A549 (cell line): ENCODE data around the gene LYPLA2. TPM values are rescaled to one million over a fixed set of nuclear protein-coding genes. Genes with fewer than 3 reads are reported as not detected.
A peak's percentile ranks its signal among the peaks of the same experiment; 100 is the strongest.

Source experiments
- ATAC-seq, 2 experiments: fragments of 200-7000 bp in 1 of 2; fragments of >200 bp in 1 of 2; cut with Nextera tagmentation in 1 of 2; cut with Tn5 transposase in 1 of 2; 3 replicates each; pipeline versions ENCODE4 v1.8.0 to v1.9.1; 2018 to 2020; ENCODE audit warnings: mild to moderate bottlenecking in 1 of 2, moderate library complexity in 1 of 2
- CTCF ChIA-PET: fragments of 300-600 bp; sonication (Branson Sonifier 250); formaldehyde crosslinking; extraction: SDS; loops from one replicate; lab custom pipeline; 2021; ENCODE audit warnings: antibody characterized with exemption, inconsistent platforms; lab: Yijun Ruan, JAX
- POLR2A ChIA-PET: fragments of 350-600 bp; formaldehyde crosslinking; extraction: SDS; loops from one replicate; lab custom pipeline; 2021; ENCODE audit warnings: antibody characterized with exemption, inconsistent platforms; lab: Yijun Ruan, JAX
- DNase-seq, 2 experiments: peaks; one replicate each; pipeline versions ENCODE4 v3.0.0 to v3.0.0-alpha.2; 2011 to 2016; ENCODE audit warnings: low read depth in 1 of 2, low spot score in 1 of 2
- FAIRE-seq: peaks from 2 replicates; lab custom pipeline; 2011; peaks lifted over from hg19 to GRCh38; lab: Jason Lieb, UNC
- H3K27ac ChIP-seq, 2 experiments: fragments of >200 bp; sonication (Bioruptor Twin); formaldehyde crosslinking; 3 replicates each; pipeline ENCODE4 v1.5.1; 2016 to 2017
- H3K4me1 ChIP-seq: fragments of >200 bp; sonication (Bioruptor Twin); formaldehyde crosslinking; 3 replicates; pipeline ENCODE4 v1.6.1; 2016
- H3K4me2 ChIP-seq: fragments of >200 bp; sonication (Bioruptor Twin); formaldehyde crosslinking; 3 replicates; pipeline ENCODE4 v1.6.1; 2016
- H3K4me3 ChIP-seq: fragments of >200 bp; sonication (Bioruptor Twin); formaldehyde crosslinking; 3 replicates; pipeline ENCODE4 v1.5.1; 2016
- H3K9me3 ChIP-seq: fragments of >200 bp; sonication (Bioruptor Twin); formaldehyde crosslinking; 3 replicates; pipeline ENCODE4 v1.6.1; 2016
- CBX2 ChIP-seq: fragments of 200-600 bp; sonication (generic); IDR thresholded peaks from 2 replicates; pipeline ENCODE4 v1.6.1; 2016; ENCODE audit warnings: low read depth, mild to moderate bottlenecking, borderline replicate concordance
- CEBPB ChIP-seq, 2 experiments: fragments of >200 bp in 1 of 2; sonication (Bioruptor Twin) in 1 of 2; formaldehyde crosslinking in 1 of 2; IDR thresholded peaks; 2 replicates each; pipeline ENCODE4 v1.6.1; 2012 to 2016
- CHD2 ChIP-seq: fragments of 150-350 bp; IDR thresholded peaks from 2 replicates; pipeline ENCODE4 v1.6.1; 2014; ENCODE audit warnings: low read length; ENCODE audit not compliant: partially characterized antibody
- EHF ChIP-seq: fragments of 250-450 bp; sonication (Bioruptor Pico); IDR thresholded peaks from 2 replicates; pipeline ENCODE4 v1.5.0; 2020; ENCODE audit warnings: mild to moderate bottlenecking
- FOSB ChIP-seq: fragments of 250-450 bp; sonication (Bioruptor Pico); IDR thresholded peaks from 2 replicates; pipeline ENCODE4 v1.5.0; 2020; ENCODE audit warnings: mild to moderate bottlenecking, moderate library complexity
- HEYL ChIP-seq: fragments of 250-450 bp; sonication (Bioruptor Pico); IDR thresholded peaks from 2 replicates; pipeline ENCODE4 v1.8.0; 2021; ENCODE audit warnings: mild to moderate bottlenecking, moderate library complexity
- HOXB5 ChIP-seq: fragments of 250-450 bp; sonication (Bioruptor Pico); IDR thresholded peaks from 2 replicates; pipeline ENCODE4 v1.5.0; 2020; ENCODE audit warnings: mild to moderate bottlenecking, moderate library complexity
- JUN ChIP-seq, 2 experiments: fragments of >200 bp; sonication (Bioruptor Twin); formaldehyde crosslinking; IDR thresholded peaks; 2 replicates in 1 of 2; 3 replicates in 1 of 2; pipeline ENCODE4 v1.6.1; 2016 to 2017
- NPAS2 ChIP-seq: fragments of 250-450 bp; sonication (Bioruptor Pico); IDR thresholded peaks from 2 replicates; pipeline ENCODE4 v1.8.0; 2022; ENCODE audit warnings: mild to moderate bottlenecking, moderate library complexity, borderline replicate concordance
- NR3C1 ChIP-seq: fragments of >200 bp; sonication (Bioruptor Twin); formaldehyde crosslinking; IDR thresholded peaks from 3 replicates; pipeline ENCODE4 v1.6.1; 2017
- POLR2A ChIP-seq: IDR thresholded peaks from 2 replicates; pipeline ENCODE4 v1.6.1; 2012; ENCODE audit warnings: mild to moderate bottlenecking, low read length
- POLR2AphosphoS2 ChIP-seq: conservative IDR thresholded peaks from 2 replicates; pipeline ENCODE4 v1.6.1; 2012; ENCODE audit warnings: low read length, improper control_type of control experiment, inconsistent platforms
- RARB ChIP-seq: fragments of 250-450 bp; sonication (Bioruptor Pico); IDR thresholded peaks from 2 replicates; pipeline ENCODE4 v1.8.0; 2021; ENCODE audit warnings: mild to moderate bottlenecking, moderate library complexity
- RCOR1 ChIP-seq: fragments of 150-350 bp; IDR thresholded peaks from 2 replicates; pipeline ENCODE4 v1.6.1; 2014; ENCODE audit warnings: antibody characterized with exemption, low read length, low read depth
- RFX5 ChIP-seq: fragments of 450-650 bp; IDR thresholded peaks from 2 replicates; pipeline ENCODE4 v1.7.1; 2014; ENCODE audit warnings: antibody characterized with exemption, mild to moderate bottlenecking, moderate library complexity
- RNF2 ChIP-seq: fragments of 200-600 bp; sonication (generic); IDR thresholded peaks from 2 replicates; pipeline ENCODE4 v1.6.1; 2016; ENCODE audit warnings: low read depth, mild to moderate bottlenecking, antibody characterized with exemption, moderate library complexity, borderline replicate concordance
- TFCP2L1 ChIP-seq: fragments of 250-450 bp; sonication (Bioruptor Pico); IDR thresholded peaks from 2 replicates; pipeline ENCODE4 v1.5.0; 2021; ENCODE audit warnings: mild to moderate bottlenecking
- TP53 ChIP-seq: fragments of 250-450 bp; sonication (Bioruptor Pico); IDR thresholded peaks from 2 replicates; pipeline ENCODE4 v1.5.0; 2021; ENCODE audit warnings: mild to moderate bottlenecking, moderate library complexity
- ZC3H11A ChIP-seq: fragments of 450-650 bp; IDR thresholded peaks from 2 replicates; pipeline ENCODE4 v1.6.1; 2014; ENCODE audit warnings: antibody characterized with exemption, mild to moderate bottlenecking
- WGBS: methylation state at CpG from one replicate; pipeline ENCODE4 v1.1.6; 2017; ENCODE audit errors: missing lambda C conversion rate; 5-methylcytosine and 5-hydroxymethylcytosine counted together
- polyA plus RNA-seq, 4 experiments: library from polyadenylated mRNA; depleted of rRNA in 3 of 4; stranded (reverse); fragments of >200 nt; fragmentation: RNase III in 1 of 4; extraction: RNeasy Plus Mini Kit Qiagen cat#74134 plus additional on column Dnase treatment in 1 of 4; gene quantifications; 2 replicates in 3 of 4; 3 replicates in 1 of 4; pipeline ENCODE4 v1.2.3, GENCODE V29; 2011 to 2017
- TF ChIP-seq, protein P1 (sequence below): fragments of 200-600 bp; sonication (generic); IDR thresholded peaks from 2 replicates; pipeline ENCODE4 v1.6.1; 2016; ENCODE audit warnings: antibody characterized with exemption, mild to moderate bottlenecking, moderate library complexity
- TF ChIP-seq, protein P2 (sequence below): fragments of 450-650 bp; IDR thresholded peaks from 2 replicates; pipeline ENCODE4 v1.6.1; 2014; ENCODE audit warnings: antibody characterized with exemption
- TF ChIP-seq, protein P3 (sequence below): fragments of >200 bp; sonication (Bioruptor Twin); formaldehyde crosslinking; IDR thresholded peaks from 3 replicates; pipeline ENCODE4 v1.6.1; 2016
- TF ChIP-seq, protein P4 (sequence below): IDR thresholded peaks from 2 replicates; pipeline ENCODE4 v1.6.1; 2012
- TF ChIP-seq, protein P5 (sequence below): fragments of 150-350 bp; IDR thresholded peaks from 2 replicates; pipeline ENCODE4 v1.6.1; 2014; ENCODE audit warnings: low read depth, mild to moderate bottlenecking, low read length
- TF ChIP-seq, protein P6 (sequence below): fragments of 250-450 bp; sonication (Bioruptor Pico); IDR thresholded peaks from 2 replicates; pipeline ENCODE4 v1.5.0; 2020; ENCODE audit warnings: low read depth, mild to moderate bottlenecking, moderate library complexity
- TF ChIP-seq, protein P7 (sequence below): IDR thresholded peaks from 2 replicates; pipeline ENCODE4 v1.6.1; 2012; ENCODE audit warnings: low read depth, borderline replicate concordance

Gene LYPLA2
- polyA plus RNA-seq, 2 of the 4 experiments (the other 2 are of a cell fraction) = 17.8 to 49.2 TPM

DNA sequence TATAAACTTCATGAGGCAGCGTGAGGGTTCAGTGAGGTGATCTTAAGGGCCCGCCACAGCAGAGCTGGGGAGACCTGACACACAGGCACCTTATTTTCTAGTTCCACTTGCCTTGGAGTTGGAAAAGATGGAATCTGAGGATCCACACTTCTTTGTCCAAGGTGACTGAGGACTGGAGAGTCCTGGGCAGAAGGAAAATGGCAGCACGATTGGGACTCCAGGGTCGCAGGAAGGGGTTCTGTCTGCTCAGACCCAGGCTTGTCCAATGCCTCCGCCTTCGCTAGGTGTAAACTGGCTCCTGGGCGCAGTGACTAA lies 8.3 kb downstream of the LYPLA2 start:
- no peak for ATAC-seq
- CTCF ChIA-PET = interaction anchor here (0.6 to 3.4 kb wide), 10 partner anchors 11 to 562 kb away, joined by 3 to 23 read pairs (median 4); no protein-coding TSS in a partner anchor

DNA sequence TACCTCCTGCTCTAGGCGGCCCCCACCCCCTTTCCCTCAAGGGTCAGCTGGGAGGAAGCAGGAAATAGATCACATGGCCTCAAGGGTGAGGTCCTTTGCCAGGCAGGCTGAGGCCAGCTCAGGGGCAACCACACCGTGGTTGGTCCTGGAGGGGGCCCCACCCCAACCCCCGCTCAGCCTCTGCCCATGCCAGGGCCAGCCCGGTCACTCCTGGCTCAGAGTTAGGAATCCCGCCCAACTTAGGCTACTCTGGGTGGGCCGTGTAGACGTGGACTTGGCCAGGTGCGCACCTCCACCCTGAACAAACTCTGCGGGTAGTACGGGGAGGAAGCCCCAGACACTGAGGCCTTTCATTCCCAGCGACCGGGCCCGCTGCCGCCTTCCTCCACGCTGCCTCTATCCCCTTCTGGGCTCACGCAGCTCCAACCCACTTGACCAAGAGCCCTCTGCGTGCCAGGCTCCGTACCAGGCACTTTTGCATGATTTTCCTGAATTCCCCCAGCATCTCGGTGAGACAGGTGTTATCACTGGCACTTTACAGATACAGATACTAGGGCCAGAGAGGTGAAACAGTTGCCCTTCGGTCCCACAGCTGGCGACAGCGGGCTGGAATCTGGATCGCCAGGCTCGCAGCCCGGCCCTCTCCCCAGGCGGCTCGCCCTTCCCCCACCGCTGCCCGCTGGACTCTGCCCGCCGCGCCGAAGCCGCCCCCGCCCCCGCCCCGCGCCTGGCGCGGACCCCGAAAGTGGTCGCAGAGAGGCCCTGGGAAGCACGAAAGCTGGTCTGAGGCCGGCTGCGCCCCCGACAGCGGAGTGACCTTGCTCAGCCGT lies 8.8 kb downstream of the LYPLA2 start:
- ChIA-PET POLR2A (interaction anchor here (0.6 to 4.2 kb wide), 7 partner anchors 9 to 1217 kb away, joined by 3 to 19 read pairs (median 3); partner anchors contain the start of genes HMGCL, LYPLA2 and PNRC2), CTCF (interaction anchor here (0.6 to 3.4 kb wide), 10 partner anchors 11 to 592 kb away, joined by 3 to 23 read pairs (median 4); no protein-coding TSS in a partner anchor)
- ATAC-seq (peak; percentile 63 to 68), FAIRE-seq (no peak), DNase-seq (peak; percentile 79 to 86)
- Histone ChIP-seq H3K9me3 (no peaks in the 10 kb centered on the region), H3K4me1 (peaks cover 12% of the 10 kb centered on the region), H3K4me3 (peak overlapping the region; percentile 72), H3K4me2 (peak overlapping the region; percentile 89), H3K27ac (peak overlapping the region; percentile 89 to 99)
- WGBS = 1% methylated on average over 17 of the region's 48 CpGs
- TF ChIP-seq ZC3H11A (no peak), CHD2 (no peak), POLR2AphosphoS2 (no peak), RFX5 (no peak), TP53 (CRISPR knock-in tag) (peak; percentile 50; the same call in 1 of the 2 replicates), NPAS2 (CRISPR knock-in tag) (no peak), CEBPB (IDR thresholded peaks at IDR 0.05) (no peak), RARB (CRISPR knock-in tag) (no peak), RCOR1 (no peak), RNF2 (no peak), EHF (CRISPR knock-in tag) (no peak), NR3C1 (no peak), FOSB (CRISPR knock-in tag) (no peak), TFCP2L1 (CRISPR knock-in tag) (no peak), POLR2A (peak; percentile 72), HOXB5 (CRISPR knock-in tag) (no peak), CBX2 (no peak)
- TF ChIP-seq, protein P1, sequence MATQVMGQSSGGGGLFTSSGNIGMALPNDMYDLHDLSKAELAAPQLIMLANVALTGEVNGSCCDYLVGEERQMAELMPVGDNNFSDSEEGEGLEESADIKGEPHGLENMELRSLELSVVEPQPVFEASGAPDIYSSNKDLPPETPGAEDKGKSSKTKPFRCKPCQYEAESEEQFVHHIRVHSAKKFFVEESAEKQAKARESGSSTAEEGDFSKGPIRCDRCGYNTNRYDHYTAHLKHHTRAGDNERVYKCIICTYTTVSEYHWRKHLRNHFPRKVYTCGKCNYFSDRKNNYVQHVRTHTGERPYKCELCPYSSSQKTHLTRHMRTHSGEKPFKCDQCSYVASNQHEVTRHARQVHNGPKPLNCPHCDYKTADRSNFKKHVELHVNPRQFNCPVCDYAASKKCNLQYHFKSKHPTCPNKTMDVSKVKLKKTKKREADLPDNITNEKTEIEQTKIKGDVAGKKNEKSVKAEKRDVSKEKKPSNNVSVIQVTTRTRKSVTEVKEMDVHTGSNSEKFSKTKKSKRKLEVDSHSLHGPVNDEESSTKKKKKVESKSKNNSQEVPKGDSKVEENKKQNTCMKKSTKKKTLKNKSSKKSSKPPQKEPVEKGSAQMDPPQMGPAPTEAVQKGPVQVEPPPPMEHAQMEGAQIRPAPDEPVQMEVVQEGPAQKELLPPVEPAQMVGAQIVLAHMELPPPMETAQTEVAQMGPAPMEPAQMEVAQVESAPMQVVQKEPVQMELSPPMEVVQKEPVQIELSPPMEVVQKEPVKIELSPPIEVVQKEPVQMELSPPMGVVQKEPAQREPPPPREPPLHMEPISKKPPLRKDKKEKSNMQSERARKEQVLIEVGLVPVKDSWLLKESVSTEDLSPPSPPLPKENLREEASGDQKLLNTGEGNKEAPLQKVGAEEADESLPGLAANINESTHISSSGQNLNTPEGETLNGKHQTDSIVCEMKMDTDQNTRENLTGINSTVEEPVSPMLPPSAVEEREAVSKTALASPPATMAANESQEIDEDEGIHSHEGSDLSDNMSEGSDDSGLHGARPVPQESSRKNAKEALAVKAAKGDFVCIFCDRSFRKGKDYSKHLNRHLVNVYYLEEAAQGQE = no peak
- TF ChIP-seq, protein P2, sequence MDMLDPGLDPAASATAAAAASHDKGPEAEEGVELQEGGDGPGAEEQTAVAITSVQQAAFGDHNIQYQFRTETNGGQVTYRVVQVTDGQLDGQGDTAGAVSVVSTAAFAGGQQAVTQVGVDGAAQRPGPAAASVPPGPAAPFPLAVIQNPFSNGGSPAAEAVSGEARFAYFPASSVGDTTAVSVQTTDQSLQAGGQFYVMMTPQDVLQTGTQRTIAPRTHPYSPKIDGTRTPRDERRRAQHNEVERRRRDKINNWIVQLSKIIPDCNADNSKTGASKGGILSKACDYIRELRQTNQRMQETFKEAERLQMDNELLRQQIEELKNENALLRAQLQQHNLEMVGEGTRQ = peak; percentile 82
- TF ChIP-seq, protein P3, sequence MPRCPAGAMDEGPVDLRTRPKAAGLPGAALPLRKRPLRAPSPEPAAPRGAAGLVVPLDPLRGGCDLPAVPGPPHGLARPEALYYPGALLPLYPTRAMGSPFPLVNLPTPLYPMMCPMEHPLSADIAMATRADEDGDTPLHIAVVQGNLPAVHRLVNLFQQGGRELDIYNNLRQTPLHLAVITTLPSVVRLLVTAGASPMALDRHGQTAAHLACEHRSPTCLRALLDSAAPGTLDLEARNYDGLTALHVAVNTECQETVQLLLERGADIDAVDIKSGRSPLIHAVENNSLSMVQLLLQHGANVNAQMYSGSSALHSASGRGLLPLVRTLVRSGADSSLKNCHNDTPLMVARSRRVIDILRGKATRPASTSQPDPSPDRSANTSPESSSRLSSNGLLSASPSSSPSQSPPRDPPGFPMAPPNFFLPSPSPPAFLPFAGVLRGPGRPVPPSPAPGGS = peak; percentile 48; the same call in 1 of the 3 replicates
- TF ChIP-seq, protein P4, sequence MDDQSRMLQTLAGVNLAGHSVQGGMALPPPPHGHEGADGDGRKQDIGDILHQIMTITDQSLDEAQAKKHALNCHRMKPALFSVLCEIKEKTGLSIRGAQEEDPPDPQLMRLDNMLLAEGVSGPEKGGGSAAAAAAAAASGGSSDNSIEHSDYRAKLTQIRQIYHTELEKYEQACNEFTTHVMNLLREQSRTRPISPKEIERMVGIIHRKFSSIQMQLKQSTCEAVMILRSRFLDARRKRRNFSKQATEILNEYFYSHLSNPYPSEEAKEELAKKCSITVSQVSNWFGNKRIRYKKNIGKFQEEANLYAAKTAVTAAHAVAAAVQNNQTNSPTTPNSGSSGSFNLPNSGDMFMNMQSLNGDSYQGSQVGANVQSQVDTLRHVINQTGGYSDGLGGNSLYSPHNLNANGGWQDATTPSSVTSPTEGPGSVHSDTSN = no peak
- TF ChIP-seq, protein P5, sequence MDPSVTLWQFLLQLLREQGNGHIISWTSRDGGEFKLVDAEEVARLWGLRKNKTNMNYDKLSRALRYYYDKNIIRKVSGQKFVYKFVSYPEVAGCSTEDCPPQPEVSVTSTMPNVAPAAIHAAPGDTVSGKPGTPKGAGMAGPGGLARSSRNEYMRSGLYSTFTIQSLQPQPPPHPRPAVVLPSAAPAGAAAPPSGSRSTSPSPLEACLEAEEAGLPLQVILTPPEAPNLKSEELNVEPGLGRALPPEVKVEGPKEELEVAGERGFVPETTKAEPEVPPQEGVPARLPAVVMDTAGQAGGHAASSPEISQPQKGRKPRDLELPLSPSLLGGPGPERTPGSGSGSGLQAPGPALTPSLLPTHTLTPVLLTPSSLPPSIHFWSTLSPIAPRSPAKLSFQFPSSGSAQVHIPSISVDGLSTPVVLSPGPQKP = no peak
- TF ChIP-seq, protein P6, sequence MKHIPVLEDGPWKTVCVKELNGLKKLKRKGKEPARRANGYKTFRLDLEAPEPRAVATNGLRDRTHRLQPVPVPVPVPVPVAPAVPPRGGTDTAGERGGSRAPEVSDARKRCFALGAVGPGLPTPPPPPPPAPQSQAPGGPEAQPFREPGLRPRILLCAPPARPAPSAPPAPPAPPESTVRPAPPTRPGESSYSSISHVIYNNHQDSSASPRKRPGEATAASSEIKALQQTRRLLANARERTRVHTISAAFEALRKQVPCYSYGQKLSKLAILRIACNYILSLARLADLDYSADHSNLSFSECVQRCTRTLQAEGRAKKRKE (CRISPR knock-in tag) = no peak

More for the DNA sequence above, 8.3 kb downstream of the LYPLA2 start:
- Histone ChIP-seq H3K4me3 (peak overlapping the region; percentile 72), H3K27ac (peak overlapping the region; percentile 89 to 99), H3K4me2 (peak overlapping the region; percentile 89), H3K4me1 (peaks cover 12% of the 10 kb centered on the region), H3K9me3 (no peaks in the 10 kb centered on the region)
- POLR2A ChIA-PET = interaction anchor here (0.6 to 4.2 kb wide), 4 partner anchors 9 to 495 kb away, joined by 3 to 19 read pairs (median 4); partner anchors contain the start of genes HMGCL and LYPLA2
- no peak for FAIRE-seq
- TF ChIP-seq JUN (IDR thresholded peaks at IDR 0.05) (0 out of 5 replicates have a peak, but pooled peaks of 1 of the 2 experiments have one; percentile 4), FOSB (CRISPR knock-in tag) (no peak), HEYL (CRISPR knock-in tag) (no peak)
- TF ChIP-seq, protein P7, sequence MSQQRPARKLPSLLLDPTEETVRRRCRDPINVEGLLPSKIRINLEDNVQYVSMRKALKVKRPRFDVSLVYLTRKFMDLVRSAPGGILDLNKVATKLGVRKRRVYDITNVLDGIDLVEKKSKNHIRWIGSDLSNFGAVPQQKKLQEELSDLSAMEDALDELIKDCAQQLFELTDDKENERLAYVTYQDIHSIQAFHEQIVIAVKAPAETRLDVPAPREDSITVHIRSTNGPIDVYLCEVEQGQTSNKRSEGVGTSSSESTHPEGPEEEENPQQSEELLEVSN = 0 out of 2 replicates have a peak, but pooled peaks have one; percentile 15
- TF ChIP-seq, all 56 proteins: peak for 2
- 60% methylated on average over 4 of the region's 7 CpGs for WGBS
- no peak for DNase-seq
